GM18502 (cell line): ENCODE results near the gene TICAM2.
"Not testable (repeated sequence)": the region's sequence is repeated elsewhere in the genome, so short reads cannot be mapped to it uniquely, and the experiment has no call there.

Experiments used
- ATAC-seq: cut with Tn5 transposase; IDR thresholded peaks from one replicate; pipeline ENCODE4 v1.9.1; 2021; ENCODE audit warnings: mild to moderate bottlenecking; ENCODE audit not compliant: unreplicated experiment, poor library complexity

TICAM2 gene

DNA sequence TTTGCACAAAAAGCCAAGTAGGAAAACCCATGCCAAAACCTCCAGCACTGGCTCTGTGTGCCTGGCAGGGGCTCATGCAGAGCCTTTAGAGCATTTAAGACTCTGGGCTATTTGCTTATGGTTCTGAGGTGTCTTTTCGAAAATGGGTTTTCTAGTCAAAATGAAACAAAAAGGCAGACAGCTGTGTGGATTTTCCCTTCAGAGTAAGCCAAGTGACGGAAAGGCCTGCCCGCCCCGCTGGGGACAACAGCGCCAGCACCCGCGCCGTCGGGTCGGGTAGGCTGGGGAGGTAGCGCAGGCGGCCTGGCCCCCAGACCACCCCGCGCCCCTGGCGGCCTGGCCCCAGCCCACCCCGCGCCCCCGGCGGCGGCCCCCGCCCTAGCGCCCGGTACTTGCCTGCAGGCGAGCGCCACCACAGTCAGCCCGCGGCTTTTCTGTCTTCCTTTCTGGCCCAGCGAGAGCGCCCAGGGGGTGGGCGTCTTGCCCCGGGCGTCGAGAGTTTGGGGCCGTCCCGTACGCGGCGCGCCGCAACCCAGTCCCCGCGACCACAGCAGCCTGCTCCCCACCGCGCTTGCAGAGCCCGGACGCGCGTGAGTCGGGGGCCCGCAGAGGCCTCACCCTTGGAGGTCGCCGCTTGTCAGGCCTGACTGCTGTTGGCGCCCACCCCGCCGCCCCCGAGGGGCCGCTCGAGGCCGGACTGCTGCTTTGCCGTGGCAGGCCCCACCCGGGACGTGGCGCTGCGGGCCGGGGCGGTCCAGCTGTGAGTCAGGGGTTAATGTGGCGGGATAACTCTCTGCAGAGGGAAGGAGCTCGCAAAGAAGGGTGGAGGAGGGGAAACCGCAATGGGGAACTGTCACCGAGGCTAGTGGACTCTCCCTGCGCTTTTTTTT is at the start of gene TICAM2:
TSS of gene TICAM2 (minus strand) at position 779 of the 890 bp plus-strand sequence. CDS start 21,223 bp downstream, outside the sequence.
- ATAC-seq: peak; percentile 78

GRCh38 chr5:115649541-115649940 is 47.3 kb upstream of the TICAM2 start:
- ATAC-seq: no peak

DNA sequence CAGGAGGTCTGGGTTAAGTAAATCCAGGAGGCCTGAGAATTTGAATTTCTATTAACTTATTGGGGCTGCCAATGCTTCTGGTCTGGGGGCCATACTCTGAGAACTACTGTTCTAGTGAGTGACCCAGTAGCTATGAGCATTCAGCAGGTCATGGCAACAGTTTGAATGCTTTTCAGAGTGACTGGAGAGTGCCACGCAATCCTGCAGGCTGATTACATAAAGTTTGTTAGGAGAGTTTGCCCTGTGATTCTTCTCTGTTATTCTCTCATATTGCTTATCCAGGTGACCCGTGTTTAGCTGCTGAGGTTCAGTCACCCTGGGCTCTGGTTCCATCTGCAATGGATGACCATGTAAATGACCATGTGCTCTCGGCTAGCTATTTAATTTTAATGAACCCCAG is 45.8 kb upstream of the TICAM2 start:
- no peak for ATAC-seq

DNA sequence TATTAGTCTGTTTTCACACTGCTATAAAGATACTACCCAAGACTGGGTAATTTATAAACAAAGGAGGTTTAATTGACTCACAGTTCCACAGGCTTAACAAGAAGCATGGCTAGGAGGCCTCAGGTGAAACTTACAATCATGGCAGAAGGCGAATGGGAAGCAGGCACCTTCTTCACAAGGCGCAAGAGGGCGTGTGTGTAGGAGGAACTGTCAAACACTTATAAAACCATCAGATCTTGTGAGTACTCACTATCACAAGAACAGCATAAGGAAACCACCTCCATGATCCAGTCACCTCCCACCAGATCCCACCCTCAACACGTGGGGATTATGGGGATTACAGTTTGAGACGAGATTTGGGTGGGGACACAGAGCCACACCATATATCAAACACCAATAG is 43.1 kb upstream of the TICAM2 start:
- not testable (repeated sequence) for ATAC-seq

- ATAC-seq: no peak
Observed at GRCh38 chr5:115644046-115644445, 41.8 kb upstream of the TICAM2 start.

DNA sequence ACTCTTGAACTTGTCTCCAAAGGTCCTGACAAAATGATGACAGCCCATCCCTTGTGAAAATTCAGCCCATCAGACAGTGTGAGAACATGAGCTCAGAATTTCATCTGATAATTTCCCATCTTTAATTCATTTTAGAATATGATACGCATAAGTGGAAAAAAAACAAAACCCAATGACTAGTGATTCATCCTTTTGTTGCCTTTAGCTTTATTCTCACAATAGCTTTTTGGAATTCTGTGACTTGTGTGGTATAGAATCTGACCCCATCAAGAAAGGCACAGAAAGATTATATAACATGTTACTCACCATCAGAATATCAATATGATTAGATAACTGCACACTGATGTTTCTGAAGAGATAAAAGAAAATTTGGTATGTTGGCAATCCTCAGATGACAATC is 39.7 kb upstream of the TICAM2 start:
- no peak for ATAC-seq

DNA sequence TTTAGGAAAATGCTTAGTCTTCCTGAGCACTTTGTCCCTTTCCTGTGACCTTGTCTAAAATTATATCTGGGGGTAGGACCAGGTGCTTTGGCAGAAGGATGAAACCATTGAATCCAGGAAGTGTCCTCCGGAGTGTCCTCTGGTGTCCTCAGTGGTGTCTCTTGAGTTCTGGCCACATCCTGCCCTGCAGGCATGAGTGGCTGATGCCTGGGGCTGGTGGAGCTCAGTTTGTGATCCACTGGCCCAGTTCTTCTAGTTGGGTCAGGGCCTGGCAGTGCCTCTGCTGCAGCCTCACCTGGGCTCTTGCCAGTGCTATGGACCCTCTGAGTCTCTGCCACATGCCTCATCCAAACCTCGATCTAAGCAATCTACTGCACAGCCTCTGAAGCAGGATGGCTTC is 38.0 kb upstream of the TICAM2 start:
- ATAC-seq: no peak

DNA sequence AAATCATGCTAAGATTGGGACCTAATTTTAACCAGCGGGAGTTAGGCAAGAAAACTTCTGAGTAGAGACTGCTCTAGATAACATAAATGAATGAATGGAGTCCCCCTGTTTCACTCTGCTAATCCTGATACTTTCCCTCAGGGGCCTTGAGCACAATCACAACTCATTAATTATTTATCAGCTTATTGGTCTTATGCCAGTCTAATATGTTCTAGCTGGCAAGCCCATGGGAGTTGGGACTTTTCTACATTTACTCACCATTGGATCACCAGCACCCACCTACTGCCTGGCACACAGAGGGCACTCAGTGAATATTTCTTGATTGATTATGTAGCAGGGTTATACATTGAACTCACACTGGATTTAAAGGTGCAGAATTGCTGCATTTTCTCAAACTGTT is 37.1 kb upstream of the TICAM2 start:
- ATAC-seq: no peak

- no peak for ATAC-seq
Observed at GRCh38 chr5:115637507-115637906, 35.2 kb upstream of the TICAM2 start.

GRCh38 chr5:115636008-115636407 is 33.7 kb upstream of the TICAM2 start:
- no peak for ATAC-seq

DNA sequence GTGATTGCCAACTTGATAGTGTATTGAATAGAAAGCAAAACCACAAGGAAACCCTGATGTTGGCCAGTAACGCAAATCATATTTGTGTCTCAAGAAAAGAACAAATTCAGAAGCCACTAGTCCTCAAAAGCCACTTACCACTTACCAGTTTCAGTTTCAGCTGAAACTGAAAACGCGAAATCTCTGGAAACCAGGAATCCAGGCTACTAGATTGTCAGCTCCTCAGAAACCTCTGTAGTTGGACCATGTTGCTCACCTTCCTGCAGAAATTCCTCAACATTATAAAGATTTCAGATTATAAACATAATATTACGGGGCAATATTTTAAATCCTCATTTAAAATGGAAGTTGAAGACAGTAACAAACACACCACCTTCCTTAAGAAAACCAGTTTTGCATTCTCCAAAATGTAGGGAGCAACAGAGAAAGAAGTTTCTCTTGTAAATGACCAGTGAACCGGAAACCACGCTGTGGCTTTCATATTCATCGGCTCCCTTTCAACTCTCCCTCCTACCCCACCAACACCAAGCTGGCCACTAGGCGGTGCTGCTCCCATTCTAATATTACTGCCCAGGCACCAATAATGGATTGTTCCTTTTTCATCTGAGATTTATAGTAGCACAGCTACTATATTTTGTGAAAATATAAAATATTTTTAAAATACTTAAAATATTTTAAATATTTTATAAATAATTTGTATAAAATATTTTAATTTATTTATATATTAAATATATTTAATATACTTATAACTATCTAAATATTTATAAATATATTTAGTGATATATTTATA is 32.3 kb upstream of the TICAM2 start:
- ATAC-seq: peak; percentile 65

DNA sequence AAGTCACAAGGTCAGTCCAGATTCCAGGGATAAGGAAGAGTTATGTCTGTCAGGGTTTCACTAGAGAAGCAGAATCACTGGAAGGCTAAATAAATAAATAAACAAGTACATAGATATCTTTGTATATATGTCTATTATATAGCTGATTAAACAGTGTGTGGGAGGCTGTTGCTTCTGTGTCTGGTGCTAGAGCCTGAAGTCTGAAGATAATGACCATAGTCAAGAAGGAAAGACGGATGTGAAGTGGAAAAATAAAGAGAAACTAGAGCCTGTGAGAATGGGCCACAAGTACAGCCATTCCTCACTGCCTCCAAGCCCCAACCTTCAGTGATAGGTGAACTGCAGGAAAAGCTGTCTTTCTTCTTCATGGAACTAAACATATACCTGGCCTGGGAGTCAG is 27.6 kb upstream of the TICAM2 start:
- ATAC-seq: no peak

DNA sequence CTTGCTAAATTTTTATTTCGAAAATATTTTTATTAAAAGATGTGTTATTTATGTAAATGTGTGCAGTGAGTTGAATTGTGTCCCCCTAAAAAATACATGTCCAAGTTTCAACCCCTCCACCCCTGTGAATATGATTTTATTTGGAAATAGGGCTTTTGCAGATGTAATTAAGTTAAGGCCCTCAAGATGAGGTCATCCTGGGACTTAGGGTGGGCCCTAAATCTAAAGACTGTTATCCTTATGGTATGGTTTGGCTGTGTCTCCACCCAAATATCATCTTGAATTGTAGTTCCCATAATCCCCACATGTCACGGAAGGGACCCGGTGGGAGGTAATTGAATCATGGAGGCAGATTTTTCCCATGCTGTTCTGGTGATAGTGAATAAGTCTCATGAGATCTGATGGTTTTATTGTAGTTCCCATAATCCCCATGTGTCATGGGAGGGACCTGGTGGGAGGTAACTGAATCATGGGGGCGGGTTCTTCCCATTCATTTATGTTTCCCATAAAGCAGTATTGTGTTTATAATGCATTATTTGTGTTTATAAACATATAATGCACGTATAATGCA is 25.1 kb upstream of the TICAM2 start:
- ATAC-seq: no peak

- peak; percentile 37 for ATAC-seq
Observed at GRCh38 chr5:115626445-115626823, 24.2 kb upstream of the TICAM2 start.

DNA sequence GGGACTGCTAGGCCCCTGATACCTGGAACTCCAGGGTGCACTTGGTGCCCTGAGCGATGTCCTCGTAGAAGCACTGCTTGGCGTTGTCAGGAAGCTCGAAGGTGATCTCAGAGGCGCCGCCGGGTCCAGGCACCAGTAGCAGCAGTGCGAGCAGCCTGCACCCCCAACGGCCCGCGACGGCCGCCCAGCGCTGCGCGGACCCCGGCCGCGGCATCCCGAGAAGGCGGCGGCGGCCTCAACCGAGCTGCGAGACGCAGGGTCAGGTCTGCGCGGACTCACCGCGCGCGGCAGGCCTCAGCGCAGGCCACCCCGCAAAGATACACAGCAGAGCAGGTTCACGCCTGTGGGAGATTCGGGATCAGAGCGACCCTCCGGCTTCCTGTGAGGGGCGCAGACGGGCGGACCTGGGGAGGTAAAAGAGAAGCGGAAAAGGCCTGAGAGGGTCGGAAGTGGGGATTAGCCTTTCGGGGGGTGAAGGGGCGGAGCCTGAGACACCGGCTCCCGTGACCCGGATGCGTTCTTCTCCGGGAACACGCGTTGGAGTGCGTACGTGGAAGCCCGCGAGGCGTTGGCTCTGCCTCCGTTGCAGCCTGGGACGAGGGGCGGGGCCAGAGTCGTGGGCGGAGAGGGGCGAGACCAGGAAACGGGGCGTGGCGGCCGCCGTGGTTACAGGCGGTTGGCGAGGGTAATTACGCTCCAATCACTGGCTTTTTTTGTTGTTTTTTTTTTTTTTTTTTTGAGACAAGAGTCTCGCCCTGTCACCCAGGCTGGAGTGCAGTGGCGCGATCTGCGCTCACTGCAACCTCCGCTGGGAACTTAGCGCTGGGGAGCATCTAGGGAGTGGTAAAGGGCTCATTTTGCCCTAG is 23.5 kb upstream of the TICAM2 start, which contains the start of gene TMED7:
TSS of gene TMED7 (minus strand) at position 458 of the 866 bp plus-strand sequence. CDS start at position 214, 244 bp downstream.
- ATAC-seq: peak; percentile 91

GRCh38 chr5:115624994-115625393 is 22.7 kb upstream of the TICAM2 start:
- no peak for ATAC-seq

GRCh38 chr5:115623658-115624057 is 21.4 kb upstream of the TICAM2 start:
- no peak for ATAC-seq

- no peak for ATAC-seq
Observed at GRCh38 chr5:115621365-115621900, 19.2 kb upstream of the TICAM2 start.

- no peak for ATAC-seq
Observed at GRCh38 chr5:115616892-115617291, 14.6 kb upstream of the TICAM2 start.

GRCh38 chr5:115616472-115616871 is 14.2 kb upstream of the TICAM2 start:
- no peak for ATAC-seq
